Measurements from ENCODE around the gene TMCO2.

GRCh38 chr1:40267767-40268187 is 20.0 kb downstream of the TMCO2 start:
- TF ChIP-seq EZH2 (IDR thresholded peaks at IDR 0.05; ENCODE audit: borderline replicate concordance, insufficient read depth, low read depth, low read length, poor library complexity, severe bottlenecking) (no peak), CTCF (IDR thresholded peaks at IDR 0.05) (no peak)
